DMS 273 (cell line): ENCODE results near the gene PPP2R3B.

Source experiments
- DNase-seq: peaks from one replicate; lab custom pipeline; 2025; ENCODE audit not compliant: unreplicated experiment; lab: John Stamatoyannopoulos, UW

Gene PPP2R3B

DNA sequence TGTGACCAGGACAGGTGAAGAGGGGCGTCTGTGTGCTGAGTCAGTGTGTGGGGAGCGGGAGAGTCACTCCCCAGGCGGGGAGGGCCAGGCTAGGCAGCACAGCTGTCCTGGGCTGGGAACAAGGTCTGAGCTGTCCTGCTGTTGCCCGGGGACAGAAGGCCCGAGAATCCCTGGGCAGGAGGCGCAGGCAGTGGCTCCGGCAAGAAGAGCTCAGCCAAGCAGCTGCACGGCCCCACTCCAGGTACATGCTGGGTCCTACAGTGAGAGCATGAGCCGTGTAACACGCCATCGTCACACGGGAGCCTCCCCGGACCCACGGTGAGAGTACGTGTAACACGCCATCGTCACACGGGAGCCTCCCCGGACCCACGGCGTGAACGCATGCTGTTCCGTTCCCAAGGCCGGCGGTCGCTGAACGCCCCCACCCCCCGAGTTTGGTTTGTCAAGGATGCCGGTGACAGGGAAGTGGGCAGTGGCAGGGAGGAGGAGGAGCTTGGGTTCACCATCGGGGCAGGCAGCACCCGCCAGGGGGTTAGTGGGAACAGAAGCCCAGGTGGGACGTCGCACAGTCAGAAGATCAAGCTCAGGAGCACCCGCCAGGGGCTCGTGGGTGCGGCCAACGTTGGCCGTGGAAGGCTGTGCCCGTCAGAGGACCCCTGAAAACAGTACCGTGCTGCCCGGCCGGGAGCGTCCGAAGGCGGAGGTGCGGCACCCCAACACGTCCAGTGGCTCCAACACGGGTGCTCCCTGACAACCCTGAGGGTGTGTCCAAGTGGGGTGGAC is 15.6 kb downstream of the PPP2R3B start:
- no peak for DNase-seq

DNA sequence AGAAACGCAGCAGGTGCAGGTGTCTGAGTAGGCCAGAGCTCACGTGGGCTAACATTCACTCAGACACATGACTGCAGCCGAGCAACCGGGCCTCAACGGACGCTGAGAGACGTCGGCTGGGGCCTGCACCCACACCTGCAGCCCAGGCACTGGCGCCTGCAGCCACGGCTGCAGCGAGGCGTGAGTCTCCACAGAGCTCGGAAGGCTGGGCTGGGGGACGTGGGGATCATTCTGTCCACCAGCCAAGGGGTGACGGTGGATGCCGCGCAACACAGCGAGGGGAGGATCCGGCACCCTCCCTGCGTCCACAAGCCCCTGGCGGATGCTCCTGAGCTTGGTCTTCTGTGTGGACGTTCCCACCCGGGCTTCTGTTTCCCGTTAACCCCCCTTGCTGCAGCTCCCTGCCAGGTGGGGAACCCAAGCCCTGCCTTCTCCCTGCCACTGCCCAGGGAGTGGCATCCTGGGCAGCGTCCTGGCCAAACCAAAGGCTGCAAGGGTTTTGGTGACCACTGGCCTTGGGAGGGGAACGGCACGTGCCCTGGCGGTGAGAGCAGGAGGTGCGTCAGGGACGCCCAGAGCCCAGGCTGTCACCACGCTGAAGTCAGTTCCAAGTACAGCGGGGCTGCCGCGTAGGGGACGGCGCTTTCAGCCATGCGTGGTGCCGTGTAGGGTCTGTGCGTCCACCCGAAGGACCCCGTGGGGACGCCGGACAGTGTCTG is 16.3 kb downstream of the PPP2R3B start:
- DNase-seq, result no peak

GRCh38 chrX:369563-370101 is 17.1 kb downstream of the PPP2R3B start:
- no peak for DNase-seq

- DNase-seq, result no peak
Measured at GRCh38 chrX:368811-369562, 17.7 kb downstream of the PPP2R3B start.

DNA sequence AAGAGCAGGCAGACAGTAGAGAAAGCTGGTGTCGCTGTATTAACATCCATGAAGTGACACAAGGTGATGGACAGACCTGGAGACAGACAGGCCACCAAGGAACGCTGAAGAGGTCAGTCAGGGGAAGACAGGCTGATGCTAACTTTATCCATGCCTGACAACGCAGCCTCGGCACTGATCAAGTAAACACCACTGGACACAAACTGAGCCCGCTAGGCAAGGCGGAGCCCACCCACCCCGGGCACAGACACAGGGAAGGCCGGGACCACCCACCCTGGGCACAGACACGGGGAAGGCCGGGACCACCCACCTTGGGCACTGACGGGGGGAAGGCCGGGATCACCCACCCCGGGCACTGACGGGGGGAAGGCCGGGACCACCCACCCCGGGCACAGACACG is 18.8 kb downstream of the PPP2R3B start:
- DNase-seq, result no peak

DNA sequence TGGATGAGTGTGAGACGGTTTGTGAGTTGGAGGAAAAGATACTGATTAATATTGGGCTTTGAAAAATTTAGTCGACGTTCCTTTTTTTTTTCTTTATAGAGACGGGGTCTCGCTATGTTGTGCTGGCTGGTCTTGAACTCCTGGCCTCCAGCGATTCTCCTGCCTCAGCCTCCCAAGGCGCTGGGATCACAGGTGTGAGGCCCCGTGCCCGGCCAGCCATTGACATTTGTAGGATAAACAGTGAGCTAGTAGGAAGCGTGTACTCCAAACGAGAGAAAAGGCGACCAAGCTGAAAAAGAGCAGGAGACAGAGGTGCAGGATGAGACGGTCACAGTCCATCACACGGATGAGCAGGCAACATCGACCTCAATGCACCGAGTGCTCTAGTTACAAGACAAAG is 19.4 kb downstream of the PPP2R3B start:
- DNase-seq, result no peak

DNA sequence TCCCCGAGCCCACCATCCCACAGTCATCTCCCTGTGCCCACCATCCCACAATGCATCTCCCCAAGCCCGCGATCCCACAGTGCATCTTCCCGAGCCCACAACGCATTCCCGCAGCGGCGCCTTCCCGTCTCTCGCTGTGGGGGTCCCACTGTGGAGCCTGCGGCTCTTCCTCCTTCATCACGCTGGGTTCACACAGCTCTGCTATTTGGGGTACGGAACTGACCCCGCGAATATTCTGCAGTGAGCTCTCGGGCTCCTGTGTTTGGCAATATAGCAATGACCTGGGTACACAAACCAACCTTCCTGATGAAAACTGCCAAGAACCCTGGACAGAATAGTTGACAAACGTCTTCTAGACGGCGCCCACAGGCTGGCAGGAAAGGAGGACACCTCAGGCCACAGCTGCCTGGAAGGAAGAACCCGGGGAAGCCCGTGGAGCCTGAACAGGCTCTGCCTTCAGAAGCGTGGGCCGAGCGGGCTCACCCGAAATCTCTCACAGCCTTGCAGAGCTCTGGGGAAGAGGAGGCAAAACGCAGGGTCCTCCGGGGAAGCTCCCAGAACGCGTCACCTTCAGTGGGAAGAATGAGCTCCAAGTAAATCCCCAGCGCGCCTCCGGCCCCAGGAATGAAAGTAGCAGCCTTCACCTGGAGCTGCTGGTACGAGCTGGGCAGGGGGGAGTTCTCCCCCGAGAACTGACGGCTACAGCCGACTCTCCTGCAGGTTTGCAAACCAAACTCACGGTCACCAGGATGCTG is 22.9 kb downstream of the PPP2R3B start:
- DNase-seq, result no peak

- no peak for DNase-seq
Measured at GRCh38 chrX:362937-363620, 23.6 kb downstream of the PPP2R3B start.

- no peak for DNase-seq
Measured at GRCh38 chrX:362351-362750, 24.4 kb downstream of the PPP2R3B start.

DNA sequence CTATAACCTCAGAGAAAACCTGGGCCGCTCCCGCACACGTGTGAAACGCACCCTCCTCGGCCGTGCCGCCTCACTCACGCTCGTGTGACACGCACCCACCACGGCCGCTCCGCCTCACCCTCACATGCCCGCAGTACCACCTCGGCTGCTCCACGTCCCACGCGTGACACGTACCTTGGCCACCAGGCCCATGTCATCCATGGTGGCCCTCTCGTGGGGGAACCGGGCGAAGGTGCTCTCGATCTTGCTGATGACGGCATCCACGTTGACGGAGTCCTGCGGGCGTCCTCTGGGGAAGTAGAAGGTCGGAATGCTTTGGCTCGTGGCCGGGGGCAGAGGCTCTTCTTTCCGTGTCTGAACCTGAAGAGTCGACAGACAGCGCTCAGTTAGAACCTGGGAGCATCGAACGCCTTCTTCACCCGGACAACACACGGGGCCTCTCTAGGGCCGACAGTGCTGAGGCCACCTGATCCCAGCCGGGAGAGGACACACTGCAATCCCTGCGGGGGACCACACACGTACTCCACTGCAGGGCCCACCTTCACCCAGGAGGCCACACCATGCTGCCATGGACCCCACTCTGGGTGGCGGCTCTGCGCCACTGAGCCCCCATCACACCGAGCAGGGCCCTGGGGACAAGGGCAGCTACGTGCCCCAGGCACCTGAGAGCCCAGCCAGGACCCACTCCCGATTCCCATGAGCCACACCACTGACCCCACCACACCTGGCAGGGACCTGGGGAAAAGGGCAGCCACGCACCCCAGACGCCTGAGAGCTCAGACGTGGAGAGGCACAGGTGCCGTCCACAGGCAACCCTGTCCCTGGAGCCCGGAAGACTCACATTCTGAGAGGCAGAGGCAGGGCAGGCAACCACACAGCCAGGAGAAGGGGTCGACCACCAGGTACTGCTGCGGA is 25.2 kb downstream of the PPP2R3B start:
- DNase-seq, result no peak

DNA sequence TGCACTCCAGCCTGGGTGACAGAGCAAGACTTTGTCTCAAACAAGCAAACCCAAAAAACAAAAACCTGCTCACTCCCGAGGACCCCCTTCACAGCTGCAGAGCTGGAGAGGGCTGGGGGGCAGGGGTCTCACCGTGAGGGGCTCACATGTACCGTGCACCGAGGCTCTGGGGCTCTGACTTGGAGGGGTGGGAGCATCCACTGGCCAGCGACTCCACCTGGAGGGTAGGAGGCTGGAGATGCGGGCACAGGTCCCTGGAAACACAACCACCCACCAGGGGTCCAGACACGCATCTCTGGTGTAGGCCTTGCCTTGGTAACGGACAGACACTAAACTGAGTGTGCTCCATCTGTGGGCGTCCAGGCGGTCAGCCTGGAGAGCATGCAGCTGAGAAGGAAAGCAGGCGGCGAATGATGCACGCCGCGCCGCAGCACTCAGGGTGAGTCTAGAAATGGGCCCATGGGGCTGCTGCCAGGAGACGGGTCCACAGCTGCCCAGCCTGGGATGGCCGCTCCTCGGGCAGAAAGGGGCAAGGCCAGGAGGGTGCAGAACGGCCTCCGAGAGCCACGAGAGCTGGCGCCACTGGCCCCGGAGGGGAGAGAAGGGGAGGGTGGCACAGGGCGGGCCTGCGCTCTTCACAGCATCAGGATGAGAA is 26.1 kb downstream of the PPP2R3B start:
- DNase-seq, result no peak

DNA sequence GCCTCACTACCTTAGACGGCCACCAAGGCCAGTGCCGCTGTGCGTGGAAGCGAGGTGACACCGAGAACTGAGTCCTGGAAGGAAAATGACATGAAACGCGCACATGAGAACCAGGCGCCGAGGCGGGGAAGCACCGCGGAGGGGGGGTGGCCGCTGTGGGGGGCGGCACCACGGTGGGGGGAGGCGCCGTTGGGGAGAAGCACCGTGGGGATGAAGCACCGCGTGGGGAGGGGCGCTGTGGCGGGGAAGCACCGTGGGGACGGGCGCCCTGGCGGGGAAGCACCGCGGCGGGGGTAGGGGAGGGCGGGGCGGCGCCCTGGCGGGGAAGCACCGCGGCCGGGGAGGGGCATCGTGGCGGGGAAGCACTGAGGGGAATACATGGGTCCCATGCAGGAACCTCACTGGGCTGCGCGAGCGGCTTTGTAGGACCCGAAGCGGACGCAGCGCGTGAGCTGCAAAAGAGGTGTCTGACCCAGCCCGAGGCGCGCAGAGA is 28.0 kb downstream of the PPP2R3B start:
- no peak for DNase-seq

DNA sequence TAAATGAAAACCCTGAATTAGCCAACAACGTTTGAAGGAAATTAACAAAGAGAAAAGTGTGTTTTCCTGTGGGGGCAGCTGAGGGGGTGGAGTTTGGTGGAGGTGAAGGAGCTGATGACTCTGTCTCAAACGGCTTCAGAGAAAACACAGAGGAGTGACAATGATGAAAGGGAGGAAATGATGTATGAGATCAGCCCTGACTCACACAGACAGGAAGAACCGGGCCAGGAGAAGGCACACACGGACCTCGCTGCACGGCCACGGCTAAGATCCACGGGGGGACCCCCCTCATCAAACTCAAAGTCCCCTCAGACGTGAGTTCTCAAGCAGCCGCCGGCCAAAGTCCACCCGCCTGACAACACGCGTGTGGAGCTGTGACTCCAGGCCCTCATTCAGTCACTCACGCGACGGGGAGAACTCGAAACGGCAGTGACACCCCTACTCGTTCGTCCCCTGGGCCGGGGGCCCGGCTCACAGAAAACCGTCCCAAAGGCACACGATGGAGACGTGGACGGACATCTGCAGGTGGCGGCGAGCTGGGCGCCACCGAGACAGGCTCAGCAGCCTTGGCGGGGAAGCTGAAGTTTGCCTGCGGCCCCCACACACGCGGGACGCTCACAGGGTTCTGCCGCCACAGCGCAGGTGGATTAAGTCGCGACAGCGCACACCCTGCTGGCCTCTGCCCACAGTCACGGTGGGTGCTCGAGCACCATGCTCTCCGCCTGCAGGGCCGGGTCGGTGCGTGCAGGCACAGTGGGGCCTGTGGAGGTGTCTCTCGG is 28.8 kb downstream of the PPP2R3B start:
- no peak for DNase-seq

DNA sequence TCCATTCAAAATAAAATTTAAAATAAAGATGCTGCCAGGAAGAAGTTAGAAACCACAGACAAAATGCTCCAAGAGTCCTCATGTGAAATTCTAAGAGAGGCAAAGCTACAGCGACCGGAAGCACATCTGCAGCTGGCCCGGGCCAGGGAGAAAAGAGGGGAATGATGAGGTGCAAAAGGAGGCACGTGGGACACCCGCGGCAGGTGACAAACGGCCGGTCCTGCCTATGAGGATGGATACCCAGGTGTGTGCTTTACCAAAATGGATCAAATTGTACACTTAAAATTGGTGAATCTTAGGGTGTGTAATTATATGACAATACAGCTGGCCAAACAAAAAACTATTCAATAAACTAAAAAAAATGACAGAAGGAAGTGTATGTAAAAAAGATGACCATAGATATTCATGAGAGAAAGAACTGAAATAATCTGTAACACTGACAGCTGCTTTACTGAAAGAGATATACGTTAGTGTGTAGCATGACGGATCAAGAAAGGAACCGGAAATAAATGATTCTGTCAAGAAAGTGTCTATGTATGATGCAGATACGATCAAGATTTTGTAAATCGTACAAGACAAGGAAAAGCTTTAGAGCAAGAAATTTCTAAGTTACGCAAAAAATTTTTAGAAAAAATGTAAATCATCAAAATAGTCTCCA is 29.5 kb downstream of the PPP2R3B start:
- no peak for DNase-seq

GRCh38 chrX:356385-357034 is 30.2 kb downstream of the PPP2R3B start:
- no peak for DNase-seq

- no peak for DNase-seq
Measured at GRCh38 chrX:355329-356050, 31.2 kb downstream of the PPP2R3B start.
